GM12878 (cell line): ENCODE results near the gene GCNT3. TPM values are rescaled to one million over a fixed set of nuclear protein-coding genes. Genes with fewer than 3 reads are reported as not detected.

Experiments
- ATAC-seq: fragments of 200-7000 bp; cut with Tn5 transposase; 3 replicates; pipeline ENCODE4 v1.9.1; 2020; ENCODE audit warnings: mild to moderate bottlenecking, moderate library complexity
- BruUV-seq: library from RNA; stranded (reverse); fragments of 400-500 nt; replicated peaks from 2 replicates; lab custom pipeline; 2021; lab: Mats Ljungman, UMichigan
- CTCF ChIA-PET: fragments of 300-600 bp; sonication (Branson Sonifier 250); formaldehyde crosslinking; extraction: SDS; loops from one replicate; lab custom pipeline; 2021; ENCODE audit warnings: inconsistent platforms; lab: Yijun Ruan, JAX
- POLR2A ChIA-PET: fragments of 350-600 bp; formaldehyde crosslinking; extraction: SDS; loops from one replicate; lab custom pipeline; 2021; ENCODE audit warnings: inconsistent platforms; lab: Charles Lee
- RAD21 ChIA-PET: fragments of 300-600 bp; sonication (Branson Sonifier 250); formaldehyde crosslinking; loops from one replicate; lab custom pipeline; 2023; ENCODE audit warnings: antibody characterized with exemption; ENCODE audit not compliant: unreplicated experiment; lab: Charles Lee
- SMC1A ChIA-PET: fragments of 300-600 bp; sonication (Branson Sonifier 250); formaldehyde crosslinking; loops from one replicate; lab custom pipeline; 2023; ENCODE audit not compliant: unreplicated experiment, uncharacterized antibody; lab: Charles Lee
- DNase-seq: peaks from one replicate; pipeline ENCODE4 v3.0.0-alpha.2; 2011; ENCODE audit warnings: low read depth, low spot score
- FAIRE-seq: peaks from 3 replicates; lab custom pipeline; 2011; peaks lifted over from hg19 to GRCh38; lab: Jason Lieb, UNC
- H2AFZ ChIP-seq: 2 replicates; pipeline ENCODE4 v1.6.0; 2011; ENCODE audit warnings: low read depth, low read length, control low read depth; ENCODE audit not compliant: control insufficient read depth
- H3K27ac ChIP-seq: 2 replicates; pipeline ENCODE4 v1.5.1; 2011; ENCODE audit warnings: control low read depth; ENCODE audit not compliant: control insufficient read depth, insufficient read depth
- H3K27me3 ChIP-seq, 2 experiments: replicated peaks in 1 of 2; 2 replicates each; pipeline versions ENCODE4 v1.6.0 to v1.6.1; 2011; ENCODE audit warnings: low read length in 1 of 2; ENCODE audit not compliant: control insufficient read depth in 2 of 2, insufficient read depth in 2 of 2
- H3K36me3 ChIP-seq, 2 experiments: 2 replicates each; pipeline ENCODE4 v1.5.1; 2011; ENCODE audit warnings: low read length in 1 of 2; ENCODE audit not compliant: control insufficient read depth in 2 of 2, insufficient read depth in 2 of 2
- H3K4me1 ChIP-seq: 2 replicates; pipeline ENCODE4 v1.6.1; 2011; ENCODE audit warnings: mild to moderate bottlenecking, low read length, moderate library complexity, mixed read lengths; ENCODE audit not compliant: control insufficient read depth, insufficient read depth
- H3K4me2 ChIP-seq: 2 replicates; pipeline ENCODE4 v1.6.0; 2011; ENCODE audit warnings: control low read depth; ENCODE audit not compliant: control insufficient read depth, insufficient read depth
- H3K4me3 ChIP-seq: fragments of 200-600 bp; sonication (generic); 2 replicates; pipeline ENCODE4 v1.5.1; 2016
- H3K79me2 ChIP-seq: 2 replicates; pipeline ENCODE4 v1.6.0; 2011; ENCODE audit warnings: low read length; ENCODE audit not compliant: control insufficient read depth, insufficient read depth
- H3K9ac ChIP-seq: 2 replicates; pipeline ENCODE4 v1.8.0; 2011; ENCODE audit warnings: low read length, control low read depth, mixed read lengths; ENCODE audit not compliant: control insufficient read depth, insufficient read depth
- H3K9me3 ChIP-seq: replicated peaks from 3 replicates; pipeline ENCODE4 v1.5.1; 2011; ENCODE audit warnings: mild to moderate bottlenecking, low read length; ENCODE audit not compliant: control insufficient read depth, insufficient read depth
- H4K20me1 ChIP-seq: 2 replicates; pipeline ENCODE4 v1.6.0; 2011; ENCODE audit not compliant: control insufficient read depth, insufficient read depth
- ASH2L ChIP-seq: fragments of 300-600, 200-600 bp; sonication (generic); IDR thresholded peaks from 2 replicates; pipeline ENCODE4 v1.6.1; 2017; ENCODE audit warnings: low read depth, mild to moderate bottlenecking, borderline replicate concordance
- BMI1 ChIP-seq: fragments of 450-650 bp; IDR thresholded peaks from 2 replicates; pipeline ENCODE4 v1.6.1; 2016; ENCODE audit warnings: mild to moderate bottlenecking, moderate library complexity, borderline replicate concordance
- CBX3 ChIP-seq: fragments of 200-600 bp; sonication (generic); IDR thresholded peaks from 2 replicates; pipeline ENCODE4 v1.6.1; 2016; ENCODE audit warnings: low read depth, borderline replicate concordance
- EGR1 ChIP-seq, 2 experiments: IDR thresholded peaks; 1 replicate in 1 of 2; 2 replicates in 1 of 2; pipeline ENCODE4 v1.6.1; 2011 to 2012; ENCODE audit warnings: low read depth in 2 of 2, low read length in 2 of 2, borderline replicate concordance in 1 of 2, mild to moderate bottlenecking in 1 of 2, moderate library complexity in 1 of 2
- MAX ChIP-seq: IDR thresholded peaks from 2 replicates; pipeline ENCODE4 v1.6.1; 2012; ENCODE audit warnings: low read depth, low read length, improper control_type of control experiment
- MEF2A ChIP-seq: IDR thresholded peaks from 2 replicates; pipeline ENCODE4 v1.6.1; 2011; ENCODE audit warnings: low read depth, mild to moderate bottlenecking, low read length, moderate library complexity; ENCODE audit not compliant: insufficient read depth
- NFIC ChIP-seq: IDR thresholded peaks from 2 replicates; pipeline ENCODE4 v1.6.1; 2012; ENCODE audit warnings: low read depth, mild to moderate bottlenecking, inconsistent platforms, low read length, moderate library complexity
- NFXL1 ChIP-seq: fragments of 450-650 bp; IDR thresholded peaks from 2 replicates; pipeline ENCODE4 v1.6.1; 2017; ENCODE audit warnings: antibody characterized with exemption, mild to moderate bottlenecking, borderline replicate concordance
- PBX3 ChIP-seq: IDR thresholded peaks from 2 replicates; pipeline ENCODE4 v1.6.1; 2011; ENCODE audit warnings: mild to moderate bottlenecking, low read depth, low read length, moderate library complexity; ENCODE audit not compliant: insufficient replicate concordance
- TBL1XR1 ChIP-seq: IDR thresholded peaks from 2 replicates; pipeline ENCODE4 v1.6.1; 2012; ENCODE audit warnings: low read depth, low read length, improper control_type of control experiment
- YY1 ChIP-seq: IDR thresholded peaks from 2 replicates; pipeline ENCODE4 v1.6.1; 2011; ENCODE audit warnings: low read depth, mild to moderate bottlenecking, low read length
- ZSCAN29 ChIP-seq: fragments of 450-650 bp; IDR thresholded peaks from 2 replicates; pipeline ENCODE4 v1.6.1; 2017; ENCODE audit warnings: mild to moderate bottlenecking, moderate library complexity
- WGBS: methylation state at CpG from one replicate; pipeline ENCODE4 v1.1.6; 2016; ENCODE audit warnings: low lambda C conversion rate; ENCODE audit not compliant: insufficient replicate concordance, insufficient coverage; ENCODE audit errors: missing lambda C conversion rate; 5-methylcytosine and 5-hydroxymethylcytosine counted together
- in situ Hi-C: fragments of 300-500 bp; cut with MboI; formaldehyde crosslinking; loops from 9 replicates; pipeline ENCODE4 v1.14.3; 2018; ENCODE audit warnings: mixed read lengths
- intact Hi-C: fragments of 100-400 bp; cut with micrococcal nuclease; formaldehyde crosslinking; loops from one replicate; pipeline ENCODE4 v1.14.2; 2022; ENCODE audit not compliant: unreplicated experiment
- polyA plus RNA-seq, 11 experiments: library from polyadenylated mRNA; depleted of rRNA in 4 of 11; unstranded in 6 of 11; stranded (reverse) in 5 of 11; fragments of >200 nt; fragmentation: Nextera tagmentation in 4 of 11; fragmentation: Illumina TruSeq in 1 of 11; extraction: Ambion mirVana in 4 of 11; extraction: Trizol in 1 of 11; gene quantifications; 1 replicate in 1 of 11; 2 replicates in 10 of 11; pipeline versions ENCODE4 v1.2.1 to v1.2.3, GENCODE V29; 2011 to 2016; ENCODE audit warnings: inconsistent platforms in 2 of 11, missing spikeins in 2 of 11, low read depth in 1 of 11
- total RNA-seq, 4 experiments: library from RNA; depleted of rRNA in 3 of 4; stranded (reverse); fragments of >200 nt in 3 of 4; fragmentation: Illumina TruSeq in 1 of 4; extraction: Trizol in 1 of 4; gene quantifications; 2 replicates each; pipeline versions ENCODE4 v1.2.1 to v1.2.3, GENCODE V29; 2013 to 2021
- TF ChIP-seq, protein P1 (sequence below): fragments of 450-650 bp; formaldehyde crosslinking; IDR thresholded peaks from 2 replicates; pipeline ENCODE4 v1.4.0; 2020; ENCODE audit warnings: mild to moderate bottlenecking, moderate library complexity
- TF ChIP-seq, protein P2 (sequence below): fragments of 450-650 bp; IDR thresholded peaks from 2 replicates; pipeline ENCODE4 v1.6.1; 2017; ENCODE audit warnings: mild to moderate bottlenecking, moderate library complexity

GCNT3 gene
- total and polyA plus RNA-seq, 10 of the 15 experiments (the other 5 are each of a cell fraction or from before 2014, with no cell fraction given), result 0.03 to 0.53 (median 0.25) TPM; not detected in 2

GRCh38 chr15:59614153-59614552, 2.6 kb downstream of the GCNT3 start:
- Histone ChIP-seq H3K27ac (no peak overlapping the region), H2AFZ (no peak overlapping the region), H3K4me3 (no peak overlapping the region), H3K9me3 (peaks cover 3% of the 10 kb centered on the region; the same call in 2 of the 3 replicates), H3K36me3 (no peaks in the 10 kb centered on the region), H3K79me2 (no peaks in the 10 kb centered on the region), H4K20me1 (no peaks in the 10 kb centered on the region), H3K4me2 (no peak overlapping the region), H3K4me1 (peaks cover 5% of the 10 kb centered on the region; the same call in 1 of the 2 replicates), H3K27me3 (no peaks in the 10 kb centered on the region), H3K9ac (no peak overlapping the region)
- ChIA-PET SMC1A (interaction anchor here (1.4 kb wide), 1 partner anchor 38 kb away, joined by 3 read pairs; no protein-coding TSS in a partner anchor), POLR2A (no interaction called here), CTCF (interaction anchor here (0.7 to 3.8 kb wide), 3 partner anchors 19 to 303 kb away, joined by 3 to 18 read pairs (median 5); no protein-coding TSS in a partner anchor), RAD21 (interaction anchor here (1.1 to 1.7 kb wide), 2 partner anchors 82 to 85 kb away, joined by 3 to 5 read pairs; no protein-coding TSS in a partner anchor)
- BruUV-seq, result no TSS peak
- TF ChIP-seq MAX (no peak), MEF2A (no peak), PBX3 (no peak), ZSCAN29 (no peak), ASH2L (no peak), NFIC (no peak), YY1 (no peak), EGR1 (IDR thresholded peaks at IDR 0.05; ENCODE audit: borderline replicate concordance in 1 of 2, low read depth in 2 of 2, low read length in 2 of 2) (no peak), NFXL1 (no peak), TBL1XR1 (no peak), BMI1 (no peak), CBX3 (no peak)
- TF ChIP-seq, protein P1, sequence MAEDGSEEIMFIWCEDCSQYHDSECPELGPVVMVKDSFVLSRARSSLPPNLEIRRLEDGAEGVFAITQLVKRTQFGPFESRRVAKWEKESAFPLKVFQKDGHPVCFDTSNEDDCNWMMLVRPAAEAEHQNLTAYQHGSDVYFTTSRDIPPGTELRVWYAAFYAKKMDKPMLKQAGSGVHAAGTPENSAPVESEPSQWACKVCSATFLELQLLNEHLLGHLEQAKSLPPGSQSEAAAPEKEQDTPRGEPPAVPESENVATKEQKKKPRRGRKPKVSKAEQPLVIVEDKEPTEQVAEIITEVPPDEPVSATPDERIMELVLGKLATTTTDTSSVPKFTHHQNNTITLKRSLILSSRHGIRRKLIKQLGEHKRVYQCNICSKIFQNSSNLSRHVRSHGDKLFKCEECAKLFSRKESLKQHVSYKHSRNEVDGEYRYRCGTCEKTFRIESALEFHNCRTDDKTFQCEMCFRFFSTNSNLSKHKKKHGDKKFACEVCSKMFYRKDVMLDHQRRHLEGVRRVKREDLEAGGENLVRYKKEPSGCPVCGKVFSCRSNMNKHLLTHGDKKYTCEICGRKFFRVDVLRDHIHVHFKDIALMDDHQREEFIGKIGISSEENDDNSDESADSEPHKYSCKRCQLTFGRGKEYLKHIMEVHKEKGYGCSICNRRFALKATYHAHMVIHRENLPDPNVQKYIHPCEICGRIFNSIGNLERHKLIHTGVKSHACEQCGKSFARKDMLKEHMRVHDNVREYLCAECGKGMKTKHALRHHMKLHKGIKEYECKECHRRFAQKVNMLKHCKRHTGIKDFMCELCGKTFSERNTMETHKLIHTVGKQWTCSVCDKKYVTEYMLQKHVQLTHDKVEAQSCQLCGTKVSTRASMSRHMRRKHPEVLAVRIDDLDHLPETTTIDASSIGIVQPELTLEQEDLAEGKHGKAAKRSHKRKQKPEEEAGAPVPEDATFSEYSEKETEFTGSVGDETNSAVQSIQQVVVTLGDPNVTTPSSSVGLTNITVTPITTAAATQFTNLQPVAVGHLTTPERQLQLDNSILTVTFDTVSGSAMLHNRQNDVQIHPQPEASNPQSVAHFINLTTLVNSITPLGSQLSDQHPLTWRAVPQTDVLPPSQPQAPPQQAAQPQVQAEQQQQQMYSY (CRISPR knock-in tag), result no peak
- TF ChIP-seq, protein P2, sequence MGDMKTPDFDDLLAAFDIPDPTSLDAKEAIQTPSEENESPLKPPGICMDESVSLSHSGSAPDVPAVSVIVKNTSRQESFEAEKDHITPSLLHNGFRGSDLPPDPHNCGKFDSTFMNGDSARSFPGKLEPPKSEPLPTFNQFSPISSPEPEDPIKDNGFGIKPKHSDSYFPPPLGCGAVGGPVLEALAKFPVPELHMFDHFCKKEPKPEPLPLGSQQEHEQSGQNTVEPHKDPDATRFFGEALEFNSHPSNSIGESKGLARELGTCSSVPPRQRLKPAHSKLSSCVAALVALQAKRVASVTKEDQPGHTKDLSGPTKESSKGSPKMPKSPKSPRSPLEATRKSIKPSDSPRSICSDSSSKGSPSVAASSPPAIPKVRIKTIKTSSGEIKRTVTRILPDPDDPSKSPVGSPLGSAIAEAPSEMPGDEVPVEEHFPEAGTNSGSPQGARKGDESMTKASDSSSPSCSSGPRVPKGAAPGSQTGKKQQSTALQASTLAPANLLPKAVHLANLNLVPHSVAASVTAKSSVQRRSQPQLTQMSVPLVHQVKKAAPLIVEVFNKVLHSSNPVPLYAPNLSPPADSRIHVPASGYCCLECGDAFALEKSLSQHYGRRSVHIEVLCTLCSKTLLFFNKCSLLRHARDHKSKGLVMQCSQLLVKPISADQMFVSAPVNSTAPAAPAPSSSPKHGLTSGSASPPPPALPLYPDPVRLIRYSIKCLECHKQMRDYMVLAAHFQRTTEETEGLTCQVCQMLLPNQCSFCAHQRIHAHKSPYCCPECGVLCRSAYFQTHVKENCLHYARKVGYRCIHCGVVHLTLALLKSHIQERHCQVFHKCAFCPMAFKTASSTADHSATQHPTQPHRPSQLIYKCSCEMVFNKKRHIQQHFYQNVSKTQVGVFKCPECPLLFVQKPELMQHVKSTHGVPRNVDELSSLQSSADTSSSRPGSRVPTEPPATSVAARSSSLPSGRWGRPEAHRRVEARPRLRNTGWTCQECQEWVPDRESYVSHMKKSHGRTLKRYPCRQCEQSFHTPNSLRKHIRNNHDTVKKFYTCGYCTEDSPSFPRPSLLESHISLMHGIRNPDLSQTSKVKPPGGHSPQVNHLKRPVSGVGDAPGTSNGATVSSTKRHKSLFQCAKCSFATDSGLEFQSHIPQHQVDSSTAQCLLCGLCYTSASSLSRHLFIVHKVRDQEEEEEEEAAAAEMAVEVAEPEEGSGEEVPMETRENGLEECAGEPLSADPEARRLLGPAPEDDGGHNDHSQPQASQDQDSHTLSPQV, result no peak
- WGBS, result 95% methylated on average over 7 of the region's 7 CpGs
- intact Hi-C loops (no loop called here), in situ Hi-C loops (no loop called here)
- DNase-seq, result no peak
- ATAC-seq, result no peak
- no peak for FAIRE-seq
